A673 (cell line): ENCODE results near the gene PIGQ. TPM values are rescaled to one million over a fixed set of nuclear protein-coding genes. Genes with fewer than 3 reads are reported as not detected.

ENCODE experiments used
- BruUV-seq: library from RNA; stranded (reverse); fragments of 400-500 nt; replicated peaks from 2 replicates; lab custom pipeline; 2021; lab: Mats Ljungman, UMichigan
- CTCF ChIA-PET: fragments of 300-600 bp; sonication (Branson Sonifier 250); formaldehyde crosslinking; loops from one replicate; lab custom pipeline; 2022; ENCODE audit warnings: antibody characterized with exemption; lab: Charles Lee
- POLR2A ChIA-PET: fragments of 300-600 bp; sonication (Branson Sonifier 250); formaldehyde crosslinking; loops from one replicate; lab custom pipeline; 2022; ENCODE audit warnings: antibody characterized with exemption; ENCODE audit not compliant: low non-redundant PET; lab: Charles Lee
- DNase-seq: peaks from one replicate; pipeline ENCODE4 v3.0.0-alpha.2; 2015; ENCODE audit warnings: low spot score
- H3K27ac ChIP-seq: fragments of 200-600 bp; sonication (generic); 2 replicates; pipeline ENCODE4 v1.5.1; 2016; ENCODE audit warnings: mixed run types, low read depth, mild to moderate bottlenecking, mixed read lengths, antibody characterized with exemption, low read length; ENCODE audit not compliant: poor library complexity, severe bottlenecking
- H3K27me3 ChIP-seq: fragments of 200-600 bp; sonication (generic); replicated peaks from 2 replicates; pipeline ENCODE4 v1.6.1; 2017; ENCODE audit warnings: mixed run types, low read depth, mild to moderate bottlenecking, mixed read lengths, antibody characterized with exemption, low read length; ENCODE audit not compliant: insufficient read depth, poor library complexity
- H3K36me3 ChIP-seq: fragments of 200-600 bp; sonication (generic); 2 replicates; pipeline ENCODE4 v1.6.1; 2016; ENCODE audit warnings: mixed run types, mild to moderate bottlenecking, mixed read lengths, antibody characterized with exemption, low read length; ENCODE audit not compliant: insufficient read depth, poor library complexity, severe bottlenecking
- H3K4me1 ChIP-seq: fragments of 200-600 bp; sonication (generic); 2 replicates; pipeline ENCODE4 v1.6.1; 2017; ENCODE audit warnings: mixed run types, mild to moderate bottlenecking, mixed read lengths, antibody characterized with exemption, low read length; ENCODE audit not compliant: insufficient read depth, poor library complexity, severe bottlenecking
- H3K4me3 ChIP-seq: fragments of 200-600 bp; sonication (generic); 2 replicates; pipeline ENCODE4 v1.5.1; 2016; ENCODE audit warnings: low read depth, mixed run types, mild to moderate bottlenecking, mixed read lengths, low read length; ENCODE audit not compliant: poor library complexity, severe bottlenecking
- H3K9me3 ChIP-seq: fragments of 200-600 bp; sonication (generic); 2 replicates; pipeline ENCODE4 v1.6.1; 2016; ENCODE audit warnings: mixed run types, low read depth, mild to moderate bottlenecking, mixed read lengths, antibody characterized with exemption, low read length; ENCODE audit not compliant: poor library complexity, severe bottlenecking
- CTCF ChIP-seq: fragments of 300-800, 200-600 bp; sonication (generic); conservative IDR thresholded peaks from 2 replicates; pipeline ENCODE4 v1.5.1; 2017; ENCODE audit warnings: low read depth, mild to moderate bottlenecking, antibody characterized with exemption, low read length, moderate library complexity, mixed read lengths
- EZH2 ChIP-seq: fragments of 200-600 bp; sonication (generic); IDR thresholded peaks from 2 replicates; pipeline ENCODE4 v1.6.1; 2017; ENCODE audit warnings: borderline replicate concordance, low read depth, mild to moderate bottlenecking, mixed read lengths, antibody characterized with exemption, low read length; ENCODE audit not compliant: poor library complexity, severe bottlenecking
- intact Hi-C: fragments of 100-400 bp; cut with micrococcal nuclease; formaldehyde crosslinking; loops from one replicate; pipeline ENCODE4 v1.10.0; 2022; ENCODE audit not compliant: unreplicated experiment
- total RNA-seq: library from RNA; stranded (reverse); gene quantifications from 2 replicates; pipeline ENCODE4 v1.2.3, GENCODE V29; 2021

PIGQ gene
- total RNA-seq, 1 experiment from 2014 or later: 59.4 TPM

- Histone ChIP-seq H3K36me3 (no peaks in the 10 kb centered on the region), H3K4me3 (no peak overlapping the region), H3K27me3 (no peaks in the 10 kb centered on the region), H3K4me1 (no peaks in the 10 kb centered on the region), H3K27ac (no peak overlapping the region), H3K9me3 (no peaks in the 10 kb centered on the region)
- TF ChIP-seq CTCF: no peak
- TF ChIP-seq EZH2: no peak
- BruUV-seq: no TSS peak
- no peak for DNase-seq
- CTCF ChIA-PET: no interaction called here
- POLR2A ChIA-PET: no interaction called here
- intact Hi-C loops: no loop called here
Observed at GRCh38 chr16:576197-576822, 6.5 kb downstream of the PIGQ start.

- H3K27me3 ChIP-seq: no peaks in the 10 kb centered on the region
- no TSS peak for BruUV-seq
- no peaks in the 10 kb centered on the region for H3K4me1 ChIP-seq
- H3K9me3 ChIP-seq: no peaks in the 10 kb centered on the region
- intact Hi-C loops: no loop called here
- H3K27ac ChIP-seq: no peak overlapping the region
- ChIA-PET POLR2A (no interaction called here), CTCF (interaction anchor here (0.7 kb wide), 1 partner anchor 131 kb away, joined by 4 read pairs; no protein-coding TSS in a partner anchor)
- H3K4me3 ChIP-seq: no peak overlapping the region
- DNase-seq: no peak
- TF ChIP-seq EZH2 (no peak), CTCF (no peak)
- H3K36me3 ChIP-seq: no peaks in the 10 kb centered on the region
Observed at GRCh38 chr16:576823-577201, 7.0 kb downstream of the PIGQ start.

- Histone ChIP-seq H3K36me3 (no peaks in the 10 kb centered on the region), H3K27me3 (no peaks in the 10 kb centered on the region), H3K9me3 (no peaks in the 10 kb centered on the region), H3K27ac (no peak overlapping the region), H3K4me3 (no peak overlapping the region), H3K4me1 (no peaks in the 10 kb centered on the region)
- ChIA-PET CTCF (no interaction called here), POLR2A (no interaction called here)
- no peak for TF ChIP-seq EZH2
- TF ChIP-seq CTCF: no peak
- no TSS peak for BruUV-seq
- DNase-seq: no peak
- intact Hi-C loops: no loop called here
Observed at GRCh38 chr16:577796-578195, 8.0 kb downstream of the PIGQ start.
